Kidney (tissue), 14 donors: ENCODE results near the gene B4GALNT1. TPM values are rescaled to one million over a fixed set of nuclear protein-coding genes. Genes with fewer than 3 reads are reported as not detected.

Experiments used
- DNase-seq, 5 donors: peaks; one replicate each; pipeline ENCODE4 v3.0.0-alpha.2; 2013 to 2020
- FAIRE-seq: peaks from 2 replicates; lab custom pipeline; 2012; peaks lifted over from hg19 to GRCh38; lab: Jason Lieb, UNC
- H3K27ac ChIP-seq, 2 donors: one replicate each; pipeline ENCODE4 v1.7.0; 2013; ENCODE audit warnings: low read depth in 2 of 2, low read length in 2 of 2, inconsistent platforms in 1 of 2
- H3K27me3 ChIP-seq: one replicate; pipeline ENCODE4 v1.7.1; 2013; ENCODE audit warnings: low read length, inconsistent platforms; ENCODE audit not compliant: control insufficient read depth, insufficient read depth
- H3K36me3 ChIP-seq, 3 donors: one replicate each; pipeline versions ENCODE4 v1.7.0 to v1.7.1; 2013; ENCODE audit warnings: low read length in 3 of 3, control low read depth in 1 of 3, inconsistent platforms in 1 of 3; ENCODE audit not compliant: insufficient read depth in 3 of 3, control insufficient read depth in 2 of 3
- H3K4me1 ChIP-seq, 3 donors: one replicate each; pipeline versions ENCODE4 v1.7.0 to v1.7.1; 2013; ENCODE audit warnings: low read length in 3 of 3, inconsistent platforms in 1 of 3, low read depth in 1 of 3; ENCODE audit not compliant: control insufficient read depth in 2 of 3, insufficient read depth in 2 of 3
- H3K4me3 ChIP-seq, 3 donors: one replicate each; pipeline versions ENCODE4 v1.7.0 to v1.8.1; 2013; ENCODE audit warnings: low read length in 3 of 3, control low read depth in 1 of 3, inconsistent platforms in 1 of 3
- H3K9ac ChIP-seq, 3 donors: one replicate each; pipeline versions ENCODE4 v1.7.0 to v1.7.1; 2013; ENCODE audit warnings: low read length in 3 of 3, control low read depth in 1 of 3, inconsistent platforms in 1 of 3
- H3K9me3 ChIP-seq, 3 donors: one replicate each; pipeline versions ENCODE4 v1.7.0 to v1.7.1; 2013; ENCODE audit warnings: low read length in 3 of 3, control low read depth in 1 of 3, inconsistent platforms in 1 of 3; ENCODE audit not compliant: control insufficient read depth in 2 of 3, insufficient read depth in 1 of 3
- CTCF ChIP-seq: IDR thresholded peaks from 3 replicates; pipeline ENCODE4 v1.5.1; 2012; ENCODE audit warnings: mild to moderate bottlenecking, moderate library complexity, borderline replicate concordance; ENCODE audit not compliant: insufficient read depth; ENCODE audit errors: extremely low read depth
- intact Hi-C: fragments of 100-400 bp; cut with DNase I; formaldehyde crosslinking; loops from one replicate; pipeline ENCODE4 v1.11.1; 2022
- polyA plus RNA-seq: library from polyadenylated mRNA; stranded (reverse); fragments of 350-450 nt; fragmentation: Illumina TruSeq; extraction: RNeasy Lipid Tissue Mini Kit (QIAGEN cat#74804); gene quantifications from one replicate; pipeline ENCODE4 v1.2.3, GENCODE V29; 2014; ENCODE audit warnings: low read depth, low replicate concordance; ENCODE audit not compliant: insufficient read depth
- total RNA-seq: library from RNA; stranded (reverse); fragmentation: NEBNext Ultra II Directional; extraction: Animal tissue kit (Norgen Biotek cat#: 25700); gene quantifications from one replicate; pipeline ENCODE4 v1.2.1, GENCODE V29; 2021
- donor health status: control.
- donor health status: control.
- donor health status: control.
- donor health status: control.
- donor health status: control.
- donor health status: DM: yes; HTN: yes; CAD: no.
- donor health status: Normal renal cell carcinoma (clear cell type).

B4GALNT1 gene
- total and polyA plus RNA-seq, 2 donors from 2014 or later: 1.6 to 2.0 TPM

DNA sequence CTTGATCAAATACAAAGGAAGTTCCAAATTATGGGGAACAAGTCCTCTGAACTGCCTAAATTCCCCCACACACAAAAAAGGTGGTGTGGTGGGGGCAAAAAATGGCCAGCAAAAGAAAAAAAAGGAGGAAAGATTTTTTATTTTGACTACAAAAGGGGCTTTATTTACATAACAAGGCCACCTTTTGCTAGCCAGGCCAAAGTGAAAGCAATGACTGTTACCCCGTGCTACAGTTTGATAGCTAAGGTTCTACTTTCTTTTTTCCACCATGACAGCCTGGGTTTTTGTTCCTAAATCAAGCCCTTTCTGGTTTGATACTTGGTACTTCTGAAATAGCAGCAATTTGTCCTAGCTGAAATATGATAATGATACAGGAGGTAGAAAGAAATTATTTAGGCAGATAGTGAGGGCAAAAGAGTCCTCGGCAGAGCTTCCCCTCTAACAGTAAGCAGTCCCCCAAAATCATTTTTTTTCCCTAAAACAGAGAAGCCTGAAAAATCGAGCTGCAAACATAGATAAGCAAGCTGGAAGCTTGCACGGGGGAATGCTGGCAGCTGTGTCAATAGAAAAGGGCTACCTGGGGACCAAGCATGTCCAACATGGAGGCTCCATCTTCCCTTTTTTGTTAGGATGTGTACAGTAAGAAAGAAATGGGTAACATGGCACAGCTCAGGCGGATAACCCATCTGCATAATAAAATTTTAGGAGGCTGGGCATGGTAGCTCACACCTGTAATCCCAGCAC, 8.9 kb upstream of the B4GALNT1 start:
- H3K36me3 ChIP-seq: no peaks in the 10 kb centered on the region
- no peaks in the 10 kb centered on the region for H3K4me1 ChIP-seq
- no peak overlapping the region for H3K27ac ChIP-seq
- no peak overlapping the region for H3K9ac ChIP-seq
- no peak overlapping the region for H3K4me3 ChIP-seq
- intact Hi-C loops: no loop called here
- H3K9me3 ChIP-seq: no peaks in the 10 kb centered on the region
- TF ChIP-seq CTCF: no peak
- no peaks in the 10 kb centered on the region for H3K27me3 ChIP-seq
- DNase-seq (no peak), FAIRE-seq (no peak)

- no peaks in the 10 kb centered on the region for H3K4me1 ChIP-seq
- no peaks in the 10 kb centered on the region for H3K27me3 ChIP-seq
- DNase-seq: no peak
- no peak overlapping the region for H3K27ac ChIP-seq
- TF ChIP-seq CTCF: no peak
- H3K9me3 ChIP-seq: no peaks in the 10 kb centered on the region
- FAIRE-seq: no peak
- no peaks in the 10 kb centered on the region for H3K36me3 ChIP-seq
- intact Hi-C loops: no loop called here
- no peak overlapping the region for H3K4me3 ChIP-seq
- H3K9ac ChIP-seq: no peak overlapping the region
These were observed 7.4 kb upstream of the B4GALNT1 start for GRCh38 chr12:57640175-57641042.

DNA sequence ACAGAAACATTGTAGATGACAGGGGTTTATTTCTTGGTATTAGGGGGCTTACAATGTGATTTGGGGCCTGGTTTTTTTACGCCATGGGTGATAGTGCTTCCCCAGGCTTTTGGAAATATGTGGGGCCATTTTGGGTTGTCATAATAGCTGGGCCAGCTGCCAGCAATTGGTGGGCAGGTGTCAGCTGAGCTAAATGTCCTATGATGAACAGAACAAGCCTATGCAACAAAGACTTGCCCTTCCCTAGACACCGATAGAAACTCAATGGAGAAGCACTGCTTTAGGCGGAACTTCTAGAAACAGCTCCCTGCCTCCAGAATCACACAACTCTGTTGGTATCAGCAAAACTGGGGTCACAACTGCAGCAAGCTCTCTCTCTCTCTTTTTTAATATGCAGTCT, 5.1 kb upstream of the B4GALNT1 start:
- DNase-seq (no peak), FAIRE-seq (no peak)
- H3K27me3 ChIP-seq: no peaks in the 10 kb centered on the region
- TF ChIP-seq CTCF: no peak
- H3K36me3 ChIP-seq: no peaks in the 10 kb centered on the region
- no peaks in the 10 kb centered on the region for H3K4me1 ChIP-seq
- no peak overlapping the region for H3K4me3 ChIP-seq
- no peak overlapping the region for H3K9ac ChIP-seq
- intact Hi-C loops: no loop called here
- no peaks in the 10 kb centered on the region for H3K9me3 ChIP-seq
- no peak overlapping the region for H3K27ac ChIP-seq
